Hindlimb muscle (tissue), 1 donor: ENCODE measurements around the gene TXNRD2. TPM values are rescaled to one million over a fixed set of nuclear protein-coding genes. Genes with fewer than 3 reads are reported as not detected.
A peak's percentile ranks its signal among the peaks of the same experiment; 100 is the strongest.
"Not testable (repeated sequence)": the region's sequence is repeated elsewhere in the genome, so short reads cannot be mapped to it uniquely, and the experiment has no call there.

ENCODE experiments used
- DNase-seq: peaks from one replicate; pipeline ENCODE4 v3.0.0-alpha.2; 2013
- polyA plus RNA-seq: library from polyadenylated mRNA; unstranded; fragments of 120-200 nt; gene quantifications from one replicate; pipeline ENCODE4 v1.2.1, GENCODE V29; 2013; ENCODE audit not compliant: insufficient read length

Gene TXNRD2
- polyA plus RNA-seq, 1 donor: 22.9 TPM

DNA sequence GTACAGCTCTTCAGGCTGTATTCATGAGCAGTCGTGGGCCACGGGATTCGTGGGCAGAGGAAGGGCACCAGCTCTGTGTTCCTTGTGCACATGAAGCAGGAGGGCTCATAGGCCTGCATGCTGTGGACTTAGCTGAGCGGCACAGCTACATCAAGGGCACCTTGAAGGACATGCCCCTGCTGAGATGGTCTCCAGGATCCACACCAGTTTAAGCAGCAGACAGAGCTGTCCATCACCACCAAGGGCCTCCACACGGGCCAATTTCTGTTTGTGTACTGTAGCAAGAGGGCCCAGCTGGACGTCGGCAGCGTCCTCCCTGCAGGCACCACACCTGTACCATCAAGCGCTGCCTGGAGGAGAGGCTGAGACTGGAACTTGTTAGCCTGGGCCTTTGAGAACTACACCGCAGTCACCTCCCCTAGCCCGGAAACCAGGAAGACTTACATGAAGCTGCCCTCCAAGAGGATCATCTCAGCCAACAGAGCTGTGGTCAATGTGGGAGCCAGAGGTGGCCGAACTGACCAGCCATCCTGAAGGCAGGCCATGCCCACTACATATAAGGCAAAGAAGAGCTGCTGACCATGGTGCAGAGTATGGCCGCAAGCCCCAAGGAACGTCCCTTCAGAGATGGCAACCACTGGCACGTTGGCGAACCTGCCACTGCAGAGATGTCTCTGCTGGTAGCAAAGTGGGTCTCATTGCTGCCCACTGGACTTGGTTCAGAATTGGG, 54.2 kb downstream of the TXNRD2 start:
- no peak for DNase-seq

DNA sequence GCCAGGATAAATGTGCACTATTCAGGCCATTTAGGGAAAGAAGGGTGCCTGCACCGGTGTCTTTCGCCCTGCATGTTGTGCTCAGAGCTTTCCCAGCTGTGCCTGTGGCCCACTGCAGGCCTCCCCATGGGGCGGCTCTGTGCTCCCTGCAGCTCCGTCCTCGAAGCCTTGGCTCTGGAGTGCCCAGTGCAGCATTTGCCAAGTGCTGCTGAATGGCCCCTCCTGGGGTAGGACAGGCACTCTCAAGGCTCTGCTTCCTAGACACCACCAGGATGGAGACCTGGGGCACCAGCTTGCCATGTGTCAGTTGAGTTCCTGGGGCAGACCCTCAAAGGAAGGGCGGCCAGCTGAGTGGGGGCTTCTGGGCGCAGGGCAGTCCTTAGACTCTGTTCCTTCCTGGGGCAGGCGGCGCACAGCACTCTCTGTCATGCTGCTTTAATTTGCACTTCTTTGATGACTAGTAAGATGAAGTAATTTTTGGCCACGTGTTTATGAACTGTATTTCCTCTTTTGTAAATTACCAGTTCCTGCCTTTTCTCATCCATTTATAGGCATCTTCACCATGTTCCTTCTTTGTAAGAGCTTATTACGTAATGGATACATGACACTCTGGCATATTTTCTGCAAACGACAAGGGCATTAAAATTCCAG, 54.9 kb downstream of the TXNRD2 start:
- DNase-seq: no peak

DNA sequence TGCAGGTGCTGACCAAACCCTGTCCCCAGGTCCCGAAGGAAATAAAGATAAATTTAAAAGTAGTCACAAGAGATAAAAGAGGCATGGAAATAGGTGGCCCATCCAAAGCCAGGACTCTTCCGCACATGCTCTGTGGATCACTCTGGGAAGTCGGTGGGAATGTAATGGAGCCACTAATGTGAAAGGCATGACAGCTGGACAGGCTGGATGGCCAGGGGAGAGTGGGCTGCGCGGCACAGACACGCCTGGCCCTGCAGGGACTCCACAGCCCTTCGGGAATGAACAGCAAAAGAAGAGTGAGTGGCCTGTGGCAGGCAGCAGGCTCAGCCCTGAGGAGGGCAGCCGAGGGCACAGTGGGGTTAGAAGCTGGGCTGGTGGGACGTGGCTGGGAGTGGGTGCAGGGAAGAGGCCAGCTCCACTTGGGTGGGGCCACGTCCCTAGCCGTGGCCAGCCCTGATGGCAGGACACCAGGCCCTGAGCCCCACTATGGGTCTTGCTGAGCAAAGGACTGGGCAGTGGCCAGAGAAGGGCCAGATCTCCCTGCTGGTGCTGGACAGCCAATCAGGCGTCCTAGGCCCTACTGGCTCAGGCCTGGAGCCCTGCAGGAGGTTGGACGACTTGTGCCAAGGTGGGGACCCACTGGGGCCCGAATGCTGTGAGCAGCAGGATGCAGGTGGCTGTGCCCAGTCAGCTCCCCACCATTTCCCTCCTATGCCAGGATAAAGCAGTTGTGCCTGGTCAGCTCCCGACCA, 55.6 kb downstream of the TXNRD2 start:
- no peak for DNase-seq

DNA sequence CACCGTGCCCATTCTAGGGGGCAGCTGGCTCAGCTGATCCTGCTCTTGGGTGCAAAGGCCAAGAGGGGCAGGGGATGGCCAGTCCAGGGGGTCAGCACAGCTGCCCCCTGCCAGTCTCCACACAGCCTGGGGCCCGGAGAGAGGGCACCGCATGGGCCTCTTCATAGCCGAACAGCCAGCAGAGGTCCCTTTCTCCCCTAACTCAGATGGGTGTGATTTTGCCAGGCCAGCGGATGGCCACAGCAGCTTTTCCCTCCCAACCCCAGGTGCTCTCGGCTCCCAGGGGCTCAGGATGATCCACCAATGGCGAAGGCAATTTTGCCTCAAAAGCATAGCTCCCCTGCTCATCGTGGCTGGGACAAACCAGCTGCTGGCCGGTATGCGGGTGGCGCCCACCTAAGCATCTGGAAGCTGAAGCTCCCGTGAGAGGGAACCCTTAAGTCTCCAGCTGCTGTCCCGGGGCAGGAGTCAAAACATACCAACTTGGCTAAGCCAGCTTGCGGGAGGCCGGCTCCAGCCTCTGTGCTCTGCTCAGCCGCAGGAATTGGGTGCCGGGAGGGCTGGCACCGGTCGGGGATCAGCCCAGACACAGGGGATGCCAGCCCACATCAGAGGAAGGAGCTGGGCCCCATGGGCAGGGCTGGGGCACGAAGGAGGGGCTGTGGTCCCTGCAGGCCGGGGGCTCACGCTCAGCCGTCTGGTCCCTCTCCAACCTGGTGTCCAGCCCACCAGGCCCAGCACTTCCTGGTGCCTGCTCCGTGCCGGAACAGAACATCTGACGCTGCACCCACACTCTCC, 56.5 kb downstream of the TXNRD2 start:
- no peak for DNase-seq

DNA sequence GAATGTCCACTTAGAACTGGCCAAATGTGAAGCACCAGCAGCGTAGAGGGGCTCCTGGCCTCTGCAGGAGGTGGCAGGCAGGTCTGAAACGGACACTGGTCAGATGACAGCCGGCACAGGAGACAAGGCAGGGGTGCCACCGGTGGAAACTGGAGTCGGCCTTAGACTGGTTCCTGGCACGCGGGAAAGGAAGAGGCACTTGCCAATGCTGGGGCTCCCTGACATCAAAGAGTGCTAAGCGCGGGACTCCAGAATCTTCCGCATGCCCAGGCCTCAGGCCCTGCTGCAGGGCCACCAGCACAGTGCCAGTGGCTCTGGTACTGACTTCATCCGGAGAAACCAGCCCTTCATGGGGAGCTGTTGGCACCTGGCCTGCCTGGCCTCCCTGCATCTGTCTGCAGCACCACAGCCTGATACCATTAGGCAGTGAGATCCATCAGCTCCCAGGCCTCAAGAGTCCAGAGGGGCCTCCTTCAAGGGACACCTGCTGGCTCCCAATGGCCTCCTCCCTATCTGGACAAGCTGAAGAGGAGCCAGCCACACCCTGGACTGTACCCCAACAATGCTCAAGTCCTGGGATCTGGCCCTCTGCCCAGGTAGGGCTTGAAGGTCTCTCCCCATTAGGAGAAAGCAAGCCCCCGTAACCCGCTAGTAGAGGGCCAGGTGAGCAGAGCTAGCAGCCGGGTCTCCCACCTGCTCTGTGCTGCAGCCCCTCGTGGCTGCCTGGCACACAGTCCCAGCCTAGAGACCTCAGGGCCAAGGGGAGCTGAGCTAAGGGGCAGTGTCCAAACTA, 57.3 kb downstream of the TXNRD2 start:
- DNase-seq: no peak

DNA sequence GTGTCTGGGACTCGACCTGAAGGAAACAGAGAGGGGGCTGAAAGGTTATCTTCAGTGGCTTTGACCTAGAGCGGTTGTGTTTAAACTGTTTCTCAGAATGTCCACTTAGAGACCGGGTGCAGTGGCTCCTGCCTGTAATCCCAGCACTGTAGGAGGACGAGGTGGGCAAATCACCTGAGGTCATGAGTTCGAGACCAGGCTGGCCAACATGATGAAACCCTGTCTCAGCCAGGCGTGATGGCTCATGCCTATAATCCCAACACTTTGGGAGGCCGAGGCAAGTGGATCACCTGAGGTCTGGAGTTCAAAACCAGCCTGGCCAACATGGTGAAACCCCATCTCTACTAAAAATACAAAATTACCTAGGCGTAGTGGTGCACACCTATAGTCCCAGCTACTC, 58.2 kb downstream of the TXNRD2 start:
- not testable (repeated sequence) for DNase-seq

DNA sequence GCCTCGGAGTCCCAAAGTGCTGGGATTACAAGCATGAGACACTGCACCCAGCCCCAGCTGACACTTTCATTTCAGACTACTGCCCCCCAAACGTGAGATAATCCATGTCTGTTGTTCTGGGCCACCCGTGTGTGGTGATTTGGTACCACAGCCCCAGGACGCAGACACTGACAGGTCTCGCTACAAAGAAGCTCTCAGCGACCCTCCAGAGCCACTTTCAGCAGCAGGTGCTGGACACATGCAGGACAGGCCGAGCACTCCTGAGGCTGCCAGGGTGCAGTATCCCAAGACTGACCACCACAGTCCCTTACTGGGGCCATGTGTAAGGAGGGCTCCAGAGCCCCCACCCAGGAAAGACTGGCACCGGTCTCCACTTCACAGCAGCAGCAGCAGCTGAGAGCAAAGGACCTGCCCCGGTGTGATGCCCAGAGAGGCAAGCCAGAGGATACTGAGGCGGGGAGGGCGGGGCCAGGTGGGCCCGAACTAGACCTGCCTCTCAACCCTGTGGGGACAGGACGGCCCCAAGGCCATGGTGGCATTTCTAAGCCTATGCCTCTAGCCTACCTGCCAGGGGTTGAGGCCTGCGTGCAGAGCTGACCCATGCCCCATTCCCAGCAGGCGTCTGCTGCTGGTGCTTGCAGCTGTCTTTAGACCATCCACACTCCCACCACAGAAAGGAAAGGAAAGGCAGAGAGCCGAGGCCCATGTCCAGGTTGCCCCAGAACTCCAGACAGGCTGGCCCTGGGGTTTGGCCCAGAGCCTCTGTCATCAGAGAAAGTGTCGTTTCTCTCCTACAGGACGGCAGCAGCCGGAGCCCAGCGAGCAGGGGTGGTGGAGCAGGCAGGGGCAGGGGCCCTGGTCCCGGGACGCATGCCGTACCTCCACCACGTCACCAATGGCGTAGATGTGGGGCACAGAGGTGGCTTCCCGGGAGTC, 58.9 kb downstream of the TXNRD2 start:
- DNase-seq: no peak

DNA sequence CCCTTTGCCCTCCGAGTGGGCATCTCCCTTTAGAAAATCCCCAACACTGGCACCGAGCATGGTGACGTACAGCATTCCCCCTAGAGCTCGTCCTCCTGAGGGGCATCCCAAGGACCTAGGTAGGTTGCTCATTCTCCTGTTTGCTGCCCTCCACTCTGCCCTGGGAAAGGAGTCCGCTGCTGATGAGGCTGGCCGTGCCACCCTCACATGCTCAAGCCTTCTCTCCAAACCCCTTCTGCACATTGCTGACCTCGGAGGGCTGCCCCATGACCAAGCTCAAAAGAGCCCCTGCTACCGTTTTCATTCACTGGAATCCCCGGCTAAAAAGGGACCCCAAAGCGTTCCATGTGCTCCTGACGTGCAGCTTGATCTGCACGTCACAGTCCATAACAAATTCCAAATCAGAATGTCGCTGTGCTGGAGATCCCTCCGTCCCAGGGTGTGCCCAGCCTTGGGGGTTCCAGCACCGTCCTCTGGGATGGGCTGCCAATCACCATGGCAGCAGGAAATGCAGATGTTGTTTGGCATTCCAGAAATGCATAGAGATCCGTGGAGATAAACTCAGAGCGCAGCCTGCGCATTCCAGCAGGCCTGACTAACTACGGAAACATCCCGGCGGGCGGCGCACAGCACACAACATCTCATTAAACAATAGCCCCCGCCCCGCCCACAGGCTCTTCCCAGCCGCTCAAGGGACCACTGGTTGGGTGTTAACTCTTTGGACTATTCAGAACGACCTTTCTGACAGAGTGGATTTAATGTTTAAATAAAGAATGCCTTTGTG, 60.6 kb downstream of the TXNRD2 start:
- peak; percentile 63 for DNase-seq

DNA sequence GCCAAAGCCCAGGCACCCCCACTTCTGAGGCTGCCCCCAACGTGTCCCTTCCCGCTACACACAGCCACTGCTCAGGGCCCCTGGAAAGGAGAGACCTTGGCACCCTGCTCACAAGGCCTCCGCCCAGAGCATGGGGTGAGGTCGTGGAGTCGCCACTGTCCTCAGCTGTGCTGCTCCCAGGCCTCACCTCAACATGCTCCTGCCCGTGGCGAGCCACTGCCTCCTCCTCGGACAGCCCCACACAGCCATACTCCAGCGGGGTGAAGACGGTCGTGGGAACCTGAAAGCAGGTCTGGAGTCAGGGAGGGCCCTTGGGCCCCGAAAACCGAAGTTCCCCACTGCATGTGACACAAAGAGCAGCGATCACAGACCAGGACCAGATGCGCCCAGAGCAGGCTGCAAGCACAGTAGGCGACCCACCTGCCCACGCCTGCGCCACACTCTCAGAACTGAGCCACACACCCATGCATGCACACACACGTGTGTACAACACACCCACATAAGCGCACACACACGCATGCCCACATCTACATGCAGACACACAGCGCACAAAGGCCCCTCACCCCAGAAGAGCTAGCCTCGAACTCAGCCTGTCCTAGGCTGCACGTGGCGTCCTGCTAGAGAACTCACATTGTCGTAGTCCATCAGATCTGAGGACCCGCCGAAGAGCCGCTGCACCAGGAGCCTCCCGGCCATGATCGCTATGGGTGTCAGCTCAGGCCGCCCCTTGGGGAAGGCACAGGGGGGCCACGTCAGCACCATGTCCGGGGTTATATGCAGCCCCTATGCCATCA, 61.4 kb downstream of the TXNRD2 start:
- no peak for DNase-seq

DNA sequence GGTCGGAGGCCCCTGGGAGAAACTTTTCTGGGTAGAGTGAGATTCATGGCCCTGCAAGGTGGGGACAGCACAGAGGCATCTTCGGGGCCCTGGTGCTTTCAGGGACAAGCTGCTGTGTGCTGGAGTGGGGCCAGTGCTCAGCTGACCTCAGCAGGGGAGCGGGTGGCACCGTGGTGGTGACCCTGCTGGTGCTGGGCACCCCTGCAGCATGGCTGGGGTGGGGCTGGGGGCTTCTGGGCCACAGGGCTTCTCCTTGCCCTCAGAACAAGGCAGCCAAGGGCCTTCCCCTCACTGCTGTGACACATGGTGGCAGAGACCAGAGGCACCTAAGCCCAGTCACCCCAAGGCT, 62.0 kb downstream of the TXNRD2 start:
- DNase-seq: no peak

DNA sequence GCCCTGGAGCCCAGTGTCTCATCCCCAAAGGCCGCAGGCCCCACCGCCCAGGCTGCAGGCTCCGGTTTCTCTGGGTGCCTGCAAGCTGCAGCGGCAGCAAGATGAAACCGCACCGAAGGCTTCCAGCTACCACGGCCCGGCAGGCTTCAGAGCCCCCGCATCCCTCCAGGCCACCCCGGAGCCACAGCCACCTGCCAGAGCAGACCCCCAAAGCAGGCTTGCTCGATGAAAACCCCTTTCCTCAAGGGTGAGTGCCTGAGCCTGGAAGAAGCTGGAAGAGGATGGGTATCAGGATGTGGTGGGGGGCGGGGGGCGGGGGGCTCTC, 62.4 kb downstream of the TXNRD2 start:
- DNase-seq: no peak

DNA sequence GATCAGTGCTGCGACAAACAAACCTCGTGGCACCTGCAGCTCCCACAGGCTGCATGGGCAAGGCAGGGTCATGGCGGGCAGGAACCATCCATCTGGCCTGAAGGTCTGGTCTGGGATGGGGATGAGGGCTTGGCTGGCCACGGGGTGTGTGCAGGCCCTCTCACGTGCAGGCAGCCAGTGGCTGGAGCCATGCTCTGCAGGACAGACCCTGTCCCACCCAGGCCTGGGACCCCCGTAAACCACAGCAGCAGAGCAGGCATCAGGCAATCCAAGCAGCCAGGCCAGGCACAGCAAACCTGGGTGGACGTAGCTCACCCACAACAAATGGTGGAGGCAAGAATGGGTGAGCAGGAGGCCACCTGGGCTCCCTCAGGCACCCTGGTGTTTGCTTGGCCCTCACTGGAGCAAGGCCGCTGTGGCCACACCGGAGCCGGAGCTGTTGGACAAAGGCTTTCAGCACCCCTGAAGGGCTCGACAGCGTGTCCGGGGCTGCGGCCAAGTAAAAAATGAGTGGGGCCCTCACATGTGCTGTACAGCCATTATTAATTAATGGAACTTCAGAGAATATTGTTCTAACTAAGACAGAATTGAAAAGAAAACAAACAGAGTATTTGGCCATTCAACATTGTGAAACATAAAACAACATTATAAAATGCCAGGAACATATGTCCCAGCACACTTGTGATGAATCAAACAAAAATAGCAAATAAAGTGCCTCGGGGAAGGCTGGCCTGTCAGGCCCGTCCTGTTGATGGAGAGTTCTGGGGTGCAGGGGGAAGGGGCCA, 63.0 kb downstream of the TXNRD2 start:
- DNase-seq: no peak

DNA sequence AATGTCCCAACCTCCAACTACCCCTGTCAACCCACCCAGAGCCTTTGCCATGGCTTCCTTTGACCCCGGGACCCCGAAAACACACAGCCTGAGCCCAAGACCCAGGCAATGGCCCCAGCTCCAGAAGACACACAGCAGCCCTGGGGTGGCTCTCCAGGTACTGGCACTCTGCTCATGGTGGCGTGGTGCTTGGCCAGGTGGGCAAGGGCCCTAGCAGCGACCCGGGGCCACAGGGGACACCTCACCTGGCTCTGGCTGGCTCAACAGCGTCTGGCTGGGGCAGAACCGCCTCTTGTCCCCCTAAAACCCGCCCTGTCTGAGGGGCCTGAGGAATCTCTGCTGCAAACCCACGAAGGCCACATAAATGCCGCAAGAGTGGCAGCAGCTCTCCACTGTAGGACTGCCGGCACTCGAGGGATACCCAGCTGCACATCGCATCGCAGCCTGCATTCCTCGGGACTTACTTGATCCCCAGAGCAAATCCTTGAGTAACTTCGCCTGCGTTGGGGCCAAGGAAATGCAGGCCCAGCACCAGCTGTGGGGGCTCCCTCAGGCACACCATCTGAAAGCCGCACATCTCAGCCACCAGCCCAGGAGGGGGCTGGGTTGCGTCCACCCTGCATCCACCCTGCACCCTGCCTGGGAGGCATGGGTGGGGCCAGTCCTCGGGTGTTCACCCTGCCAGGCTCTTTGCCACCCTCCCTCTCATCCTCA, 63.8 kb downstream of the TXNRD2 start:
- DNase-seq: no peak

DNA sequence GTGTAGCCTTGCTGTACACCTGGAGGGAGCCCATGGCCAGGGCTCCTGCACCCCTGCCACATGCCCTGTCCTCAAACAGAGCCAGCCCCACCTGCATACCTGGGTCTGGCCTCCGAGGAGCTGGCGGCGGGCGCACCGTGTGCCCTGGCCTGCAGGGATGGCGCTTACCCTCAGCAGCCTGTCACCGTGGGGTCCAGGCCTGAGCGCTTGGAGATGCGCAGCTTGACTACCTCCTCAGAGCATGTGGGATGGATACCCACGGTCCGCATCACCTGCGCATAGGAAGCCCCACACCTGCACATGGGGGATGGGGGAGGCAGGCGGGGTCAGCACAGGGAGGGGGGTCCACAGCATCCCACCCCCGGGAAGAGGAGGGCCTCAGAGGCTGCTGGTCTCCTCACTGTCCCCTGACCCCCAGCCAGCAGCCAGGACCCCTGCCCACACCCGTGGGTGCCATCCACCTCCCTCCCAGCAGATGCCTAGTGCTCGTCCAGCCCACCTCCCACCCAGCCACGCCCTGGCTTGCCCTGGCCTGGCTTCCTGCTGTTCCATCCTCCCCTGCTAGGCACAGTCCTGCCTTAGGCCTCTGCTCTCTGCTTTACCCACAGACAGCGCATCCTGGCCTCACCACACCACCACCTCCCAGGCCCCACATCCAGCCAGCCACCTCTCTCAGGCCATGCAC, 64.5 kb downstream of the TXNRD2 start:
- DNase-seq: no peak

DNA sequence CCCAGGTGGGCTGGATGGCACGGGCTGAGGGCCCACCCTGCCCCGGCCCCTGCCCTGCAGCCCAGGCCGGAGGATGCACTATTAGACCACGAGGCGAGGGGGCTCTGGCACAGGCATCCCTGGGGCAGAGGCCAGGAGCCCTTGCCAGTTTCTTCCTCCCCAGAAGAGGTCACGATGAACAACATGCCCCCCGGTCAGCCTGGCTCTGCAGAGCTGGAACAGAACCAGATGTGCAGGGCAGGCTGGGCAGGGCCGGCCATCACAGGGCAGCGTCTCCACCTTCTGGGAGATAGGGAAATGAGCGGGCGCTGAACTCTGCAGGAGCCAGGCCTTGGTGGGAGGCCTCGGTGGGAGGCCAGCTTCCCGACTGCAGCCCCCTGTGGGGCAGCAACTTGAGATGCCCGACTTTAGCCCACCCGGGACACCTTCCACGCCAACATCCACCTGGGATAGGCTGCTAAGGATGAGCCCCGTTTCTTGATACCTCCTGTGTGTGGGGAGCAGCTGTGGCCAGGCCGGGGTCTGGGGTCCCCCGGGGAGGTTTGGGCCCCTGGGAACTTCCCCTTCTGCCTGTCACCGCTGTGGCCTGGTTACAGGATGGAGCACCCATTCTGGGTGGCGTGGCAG, 65.2 kb downstream of the TXNRD2 start:
- DNase-seq: no peak

DNA sequence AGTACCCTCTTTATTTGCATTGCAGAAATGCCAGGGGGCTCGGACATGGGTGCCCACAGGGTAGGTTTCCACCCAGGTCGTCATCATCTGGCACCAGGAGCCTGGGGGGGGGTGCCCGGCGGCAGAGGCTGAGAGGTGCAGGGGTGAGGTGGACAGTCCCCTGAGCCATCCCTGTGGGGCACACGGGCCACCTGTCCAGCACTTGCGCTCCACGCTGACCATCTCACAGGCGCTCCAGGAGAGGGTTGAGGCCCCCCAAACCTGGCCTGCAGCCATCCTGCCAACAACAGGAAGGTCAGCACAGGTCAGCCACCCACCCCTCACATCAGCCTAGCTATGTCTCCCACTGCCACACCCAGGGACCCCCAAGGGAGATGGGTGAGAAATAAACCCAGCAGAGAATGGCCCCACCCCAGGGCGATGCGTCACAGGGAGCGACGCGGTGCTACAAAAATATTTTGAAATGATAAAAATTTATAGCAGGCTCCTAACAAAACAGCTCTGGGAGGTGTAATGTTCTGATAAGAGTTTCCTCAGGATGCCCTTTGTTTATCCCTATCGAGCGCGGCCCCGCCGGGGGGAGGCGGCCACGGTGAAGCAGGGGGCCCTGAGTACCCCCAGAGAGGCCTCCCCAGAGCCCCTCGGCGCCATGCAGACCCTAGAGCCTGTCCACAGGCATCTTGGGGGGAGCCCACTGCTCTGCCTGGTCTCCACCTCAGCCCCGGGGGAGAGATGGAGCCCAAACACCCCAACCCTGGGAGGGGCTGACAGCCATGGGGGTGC, 65.9 kb downstream of the TXNRD2 start:
- DNase-seq: no peak
